ENCODE results near the gene RBMS3.

The RBMS3 gene

DNA sequence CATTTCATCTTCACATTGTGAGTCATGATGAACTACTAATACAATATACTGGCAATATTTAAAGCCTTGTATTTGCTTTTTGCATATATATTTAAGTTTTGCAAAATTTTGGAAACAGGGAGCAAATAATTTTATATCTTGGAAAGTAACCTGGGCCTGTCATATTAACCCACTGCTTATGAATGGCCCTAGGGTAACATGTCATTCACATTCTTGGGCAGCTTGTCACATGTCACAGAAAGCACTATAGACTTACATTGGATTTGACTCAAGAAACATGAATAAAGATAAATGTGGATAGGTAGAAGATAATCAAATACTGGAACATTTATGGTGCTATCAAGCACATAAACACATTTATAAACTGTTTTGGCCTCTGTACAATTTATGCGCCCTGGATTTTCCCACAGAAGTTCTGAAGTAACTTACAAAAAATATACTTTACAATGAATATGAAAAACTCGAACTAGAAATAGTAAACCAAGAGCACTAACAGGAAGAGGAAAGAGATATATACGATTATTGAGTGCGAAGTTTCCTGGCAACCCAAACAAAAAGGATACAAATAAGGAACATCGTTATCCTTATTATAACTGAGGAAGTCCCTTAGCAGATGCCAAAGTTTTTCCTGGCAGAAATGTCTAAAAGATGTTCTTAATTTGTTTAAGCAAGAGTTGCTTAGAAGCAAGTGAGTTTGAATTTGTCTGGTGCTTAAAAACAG is 257.2 kb downstream of the RBMS3 start:
- no peak for DNase-seq

DNA sequence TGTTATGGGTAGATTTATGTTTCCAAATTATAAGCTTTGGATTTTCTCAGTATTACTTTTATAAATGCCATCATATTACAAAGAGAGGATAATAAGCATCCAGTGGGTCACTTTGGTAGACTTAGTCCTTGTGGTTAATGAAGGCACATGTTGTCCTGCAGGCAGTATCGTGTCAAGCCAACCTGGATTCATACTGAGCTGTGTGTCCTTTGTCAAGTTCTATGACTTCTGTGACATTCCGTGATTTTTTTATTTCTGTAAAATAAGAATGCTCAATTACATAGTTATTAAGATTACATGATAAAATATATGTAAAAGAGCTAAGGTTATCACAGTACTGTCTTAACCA is 257.7 kb downstream of the RBMS3 start:
- DNase-seq = no peak

DNA sequence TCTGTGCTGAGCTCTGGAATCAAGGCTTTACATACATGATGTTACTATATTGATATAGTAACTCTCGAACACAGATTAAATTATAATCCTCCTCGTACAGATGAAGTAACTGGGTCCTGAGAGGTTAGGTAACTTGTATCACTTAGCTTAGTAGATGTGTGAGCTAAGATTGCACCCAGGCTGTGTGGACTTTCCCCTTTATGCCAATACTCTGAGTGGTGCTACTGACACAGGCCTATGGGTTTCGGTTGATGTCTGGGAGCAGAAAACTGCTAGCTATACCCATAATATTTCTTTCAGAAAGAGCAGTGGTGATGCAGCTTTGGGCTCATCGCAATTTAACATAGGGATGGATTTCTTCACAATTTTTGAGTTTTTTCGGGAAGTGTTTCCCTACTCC is 259.7 kb downstream of the RBMS3 start:
- no peak for DNase-seq

DNA sequence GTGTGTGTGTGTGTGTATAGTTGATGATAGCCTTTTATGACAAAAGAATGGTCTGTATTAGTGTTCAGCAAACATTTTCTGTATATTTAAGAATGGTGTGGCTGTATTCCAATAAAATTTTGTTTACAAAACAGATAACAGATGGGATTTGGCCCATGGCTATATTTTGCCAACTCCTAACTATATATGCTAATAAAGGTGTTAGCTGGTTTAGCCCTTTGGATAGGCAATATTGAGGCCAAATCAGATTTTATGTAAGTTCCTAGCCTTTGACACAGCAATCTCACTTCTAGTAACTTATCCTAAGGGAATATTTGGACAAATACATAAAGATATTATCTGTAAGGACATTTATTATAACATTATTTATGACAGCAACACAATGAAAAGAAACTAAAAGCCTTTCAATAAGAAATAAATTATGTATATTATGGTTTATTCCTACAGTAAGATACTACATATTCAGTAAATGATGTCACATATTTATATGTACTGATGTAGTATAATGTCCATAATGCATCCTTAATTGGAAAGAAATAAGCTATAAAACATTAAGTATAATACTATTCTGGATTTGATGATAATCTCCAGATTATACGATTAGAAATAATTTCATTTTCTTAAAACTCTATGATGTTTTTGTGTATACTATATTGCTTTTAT is 264.0 kb downstream of the RBMS3 start:
- DNase-seq = no peak

DNA sequence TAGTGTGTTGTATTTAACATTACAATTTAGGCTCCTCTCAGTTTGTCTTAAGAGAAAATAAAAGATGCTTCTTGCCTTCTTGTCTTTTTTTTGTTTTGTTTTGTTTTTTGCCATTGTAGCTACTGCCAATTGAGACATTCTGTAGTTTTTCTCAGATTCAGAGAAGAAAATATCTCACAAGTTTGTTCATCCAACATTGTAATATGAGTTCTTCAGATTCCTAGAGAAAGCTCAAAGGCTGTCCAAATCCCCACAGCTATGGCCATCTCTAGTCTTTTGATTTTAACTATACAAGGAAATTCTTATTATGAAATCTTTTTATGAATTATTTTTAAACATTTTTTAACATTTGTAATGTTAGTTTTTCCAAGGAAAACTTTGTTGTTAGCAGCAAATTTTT is 264.7 kb downstream of the RBMS3 start:
- DNase-seq = no peak

DNA sequence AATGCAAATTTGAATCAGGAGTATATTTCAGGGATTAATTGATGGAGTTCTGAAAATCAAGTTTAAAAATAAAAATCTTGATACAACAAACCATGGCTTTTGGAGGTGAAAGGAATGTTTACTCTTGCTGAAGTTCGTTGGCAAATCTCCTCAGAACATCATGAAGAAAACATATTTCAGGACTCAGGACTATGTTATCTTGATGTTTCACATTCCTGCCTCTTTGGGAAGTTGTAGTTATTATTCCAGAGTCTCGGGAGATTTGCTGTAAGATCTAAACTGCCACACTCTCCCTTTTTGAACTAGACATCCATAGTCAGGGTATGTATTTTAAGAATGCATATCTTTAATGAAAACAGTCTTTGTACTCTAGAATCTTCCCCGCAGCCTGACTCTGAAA is 271.2 kb downstream of the RBMS3 start:
- DNase-seq = no peak

DNA sequence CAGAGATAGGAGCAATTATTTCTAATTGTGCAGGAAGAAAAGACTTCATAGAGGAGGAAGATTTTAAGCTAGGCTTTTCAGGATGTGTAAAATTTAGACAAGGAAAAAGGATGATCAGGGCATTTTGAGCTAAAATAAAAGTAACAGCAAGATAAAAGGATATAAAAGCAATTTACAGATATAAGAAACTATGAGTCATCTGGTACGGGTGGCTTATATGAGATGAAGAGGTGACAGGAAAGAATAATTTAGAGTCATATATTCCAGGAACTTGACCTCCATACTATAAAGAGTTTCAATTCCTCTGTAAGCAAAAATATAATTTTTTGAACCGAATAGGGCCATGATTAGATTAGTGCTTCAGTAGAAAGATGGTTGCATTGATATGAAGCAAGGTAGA is 273.7 kb downstream of the RBMS3 start:
- no peak for DNase-seq

DNA sequence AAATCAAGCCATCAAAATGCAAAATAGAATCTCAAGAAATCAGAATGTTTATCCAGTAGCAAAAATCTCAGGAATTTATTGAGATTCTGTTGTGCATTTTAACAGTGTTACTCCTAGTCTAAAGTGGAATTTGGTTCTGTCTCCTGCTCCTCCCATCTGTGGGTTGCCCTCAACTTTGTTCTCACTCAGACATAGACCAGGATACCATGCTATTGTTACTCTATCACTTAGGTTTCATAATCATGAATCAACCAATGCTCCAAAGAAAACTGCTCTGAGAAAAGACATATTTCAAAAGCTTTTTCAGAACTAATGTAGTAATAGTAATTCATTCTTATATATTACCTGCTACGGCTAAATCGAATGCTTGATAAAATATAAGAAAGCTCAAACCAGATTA is 274.7 kb downstream of the RBMS3 start:
- DNase-seq = no peak

DNA sequence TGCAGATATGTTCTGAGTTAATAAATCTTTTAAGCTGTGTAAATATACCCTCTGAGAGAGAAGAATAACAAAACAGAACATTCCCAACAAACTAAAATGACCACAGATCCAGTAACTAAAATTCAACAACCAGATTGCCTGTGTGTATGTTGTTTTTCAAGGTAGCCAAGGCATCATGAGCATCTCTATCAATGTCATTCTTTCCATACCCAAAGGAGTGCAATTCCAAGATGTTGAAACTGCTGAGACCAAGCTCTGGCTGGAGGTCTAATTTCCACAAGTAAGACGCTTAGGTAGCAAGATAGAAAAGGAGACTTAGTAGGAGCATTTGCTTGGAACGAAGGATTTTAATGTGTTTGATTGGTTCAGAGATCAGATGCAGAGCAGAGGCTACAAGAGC is 276.3 kb downstream of the RBMS3 start:
- DNase-seq = no peak

DNA sequence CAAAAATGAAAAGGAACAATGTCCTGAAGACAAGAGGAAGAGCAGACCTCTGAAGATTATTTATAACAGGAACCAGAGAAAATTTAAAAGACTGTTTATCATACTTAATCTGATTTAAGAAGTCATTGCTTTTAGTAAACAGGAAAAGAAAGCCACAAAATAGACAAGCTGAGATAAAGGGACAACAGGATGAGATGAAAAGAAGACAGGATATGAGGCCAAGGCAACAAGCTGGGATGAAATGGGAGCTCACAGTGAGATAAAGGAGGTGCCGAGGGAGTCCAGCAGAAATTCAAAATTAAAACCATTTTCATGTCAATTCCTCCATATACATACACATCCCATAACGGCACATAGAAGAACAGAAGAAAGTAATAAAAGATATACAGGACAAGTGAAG is 277.0 kb downstream of the RBMS3 start:
- DNase-seq = no peak

DNA sequence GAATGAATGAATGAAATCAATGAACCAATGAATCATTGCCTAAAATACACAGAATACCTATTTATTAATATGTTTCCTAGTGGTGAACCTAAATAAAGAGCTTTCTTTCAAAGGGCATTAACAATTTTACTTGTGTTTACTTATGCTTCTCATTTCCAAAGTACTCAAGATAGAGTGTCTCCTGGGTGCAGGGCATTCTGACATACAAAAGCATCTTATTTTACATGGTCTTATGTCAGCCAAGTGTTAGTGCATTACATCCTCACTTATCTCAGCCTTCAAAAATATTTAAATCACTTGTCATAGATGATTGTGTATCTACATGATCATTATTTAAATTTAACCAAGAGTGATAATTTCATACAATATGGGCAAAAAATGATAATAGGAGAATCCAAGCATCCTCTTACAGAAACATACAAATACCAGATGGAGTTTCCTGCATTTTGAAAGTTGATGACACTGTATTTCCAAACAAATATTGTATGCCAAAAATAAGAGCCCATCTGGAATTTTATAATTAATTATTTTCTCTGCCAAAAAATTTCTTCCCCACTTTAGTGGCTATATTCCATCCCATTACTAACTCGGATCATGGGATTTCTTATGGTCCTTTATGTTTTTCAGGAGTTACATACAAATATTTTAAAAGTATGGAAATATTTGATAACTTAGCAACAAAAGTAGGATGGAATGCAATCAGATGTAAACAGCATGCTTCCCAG is 279.0 kb downstream of the RBMS3 start:
- DNase-seq = no peak

DNA sequence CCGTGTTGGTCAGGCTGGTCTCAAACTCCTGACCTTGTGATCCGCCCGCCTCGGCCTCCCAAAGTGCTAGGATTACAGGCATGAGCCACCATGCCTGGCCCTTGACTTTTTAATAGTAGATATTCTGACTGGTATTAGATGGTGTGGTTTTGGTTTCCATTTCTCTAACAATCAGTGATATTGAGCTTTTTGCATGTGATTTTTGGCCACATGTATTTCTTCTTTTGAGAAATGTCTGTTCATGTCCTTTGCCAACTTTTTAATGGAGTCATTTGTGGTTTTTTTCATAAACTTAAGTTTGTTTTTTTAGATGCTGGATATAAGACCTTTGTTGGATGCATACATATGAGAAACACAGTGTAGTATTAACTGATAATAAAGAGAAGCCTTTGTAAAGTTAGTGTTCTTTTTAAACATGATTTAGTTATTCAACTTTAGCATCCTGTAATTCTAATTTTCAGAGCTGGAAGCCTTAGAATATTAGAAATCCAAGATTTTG is 280.8 kb downstream of the RBMS3 start:
- DNase-seq = no peak

DNA sequence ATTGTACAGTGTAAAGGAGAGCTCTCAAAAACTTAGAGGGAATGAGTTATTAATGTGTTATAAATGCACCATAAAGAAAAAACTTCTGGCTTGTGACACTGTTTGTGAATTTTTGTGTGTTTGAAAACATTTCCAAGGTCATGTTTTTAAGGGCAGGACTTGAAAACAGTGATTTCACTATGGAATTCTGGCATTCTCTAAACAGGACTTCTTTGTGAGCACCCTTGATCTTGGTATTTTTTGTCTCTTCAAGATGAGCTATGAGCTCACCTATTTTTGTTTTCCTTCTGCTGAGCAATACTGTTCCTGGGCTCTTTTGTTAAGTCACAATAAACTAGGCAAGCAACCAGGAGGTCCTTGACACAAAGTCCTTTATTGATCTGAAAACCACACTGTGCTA is 284.4 kb downstream of the RBMS3 start:
- no peak for DNase-seq

DNA sequence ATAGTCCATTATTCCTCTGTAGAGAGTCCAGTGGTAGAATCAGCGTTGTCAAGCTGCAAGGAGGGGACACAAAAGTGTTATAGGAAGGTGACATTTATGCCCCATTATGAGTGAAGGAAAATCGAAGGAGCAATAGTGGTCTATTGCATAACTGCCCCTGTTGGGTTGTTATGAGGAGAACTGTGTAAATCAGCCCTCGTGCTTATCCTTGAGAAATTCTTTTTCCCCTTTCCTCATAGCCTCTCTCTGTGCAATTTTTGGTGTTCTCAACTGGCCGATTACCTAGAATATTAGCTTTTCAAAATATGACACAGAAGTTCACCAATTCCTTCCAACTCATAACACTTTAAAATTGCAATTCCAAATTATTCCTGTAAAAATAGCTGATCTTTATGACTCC is 286.6 kb downstream of the RBMS3 start:
- DNase-seq = no peak

DNA sequence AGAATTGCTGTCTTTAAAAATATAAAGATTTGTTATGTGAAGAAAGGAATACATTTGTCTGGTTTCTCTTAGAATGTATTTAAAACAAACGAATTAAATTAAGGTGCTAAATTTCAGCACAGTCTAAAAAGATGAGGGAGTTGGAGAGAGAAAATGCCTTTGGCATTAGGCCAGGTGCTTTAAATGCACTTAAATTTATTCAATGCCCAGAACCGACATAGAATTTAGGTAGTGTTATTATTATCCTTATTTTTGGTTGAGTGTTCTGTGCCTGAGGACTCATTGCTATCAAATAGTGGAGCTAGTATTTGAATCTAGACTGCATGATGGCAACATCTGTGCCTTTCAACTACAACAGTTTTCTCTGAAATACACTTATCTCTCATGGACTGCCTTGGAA is 287.5 kb downstream of the RBMS3 start:
- no peak for DNase-seq

DNA sequence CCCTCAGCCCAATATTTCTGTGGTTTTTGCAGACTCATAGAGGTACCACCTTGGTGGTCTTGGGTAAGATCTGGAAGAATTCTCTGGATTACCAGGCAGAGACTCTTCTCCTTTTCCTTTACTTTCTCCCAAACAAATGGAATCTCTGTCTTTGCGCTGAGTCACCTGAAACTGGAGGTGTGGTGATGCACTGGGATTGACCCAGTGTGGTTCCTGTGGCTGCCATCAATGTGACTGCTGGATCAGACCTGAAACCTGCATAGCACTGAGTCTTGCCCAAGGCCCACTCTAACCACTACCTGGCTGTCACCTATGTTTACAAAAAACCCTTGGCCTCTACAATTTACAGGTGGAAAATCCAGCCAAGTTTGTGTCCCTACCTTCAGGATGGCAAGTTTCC is 295.3 kb downstream of the RBMS3 start:
- DNase-seq = no peak

DNA sequence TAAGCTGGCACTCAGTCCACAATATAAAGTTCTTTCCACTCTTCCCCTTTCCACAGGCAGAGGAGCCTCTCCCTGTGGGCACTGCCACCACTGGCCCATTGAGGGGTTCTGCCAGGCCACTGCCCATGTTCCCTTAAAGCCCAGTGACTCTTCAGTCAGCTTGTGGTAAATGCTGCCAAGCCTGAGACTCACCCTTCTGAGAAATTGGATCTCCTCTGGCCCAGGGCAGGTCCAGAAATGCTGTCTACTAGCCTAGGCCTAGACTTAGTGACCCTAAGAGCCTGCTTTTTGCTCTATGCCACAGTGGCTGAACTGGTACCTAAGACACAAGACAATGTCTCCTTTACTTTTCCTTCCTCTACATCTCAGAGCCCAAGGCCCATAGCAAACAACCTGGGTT is 295.8 kb downstream of the RBMS3 start:
- DNase-seq = no peak

DNA sequence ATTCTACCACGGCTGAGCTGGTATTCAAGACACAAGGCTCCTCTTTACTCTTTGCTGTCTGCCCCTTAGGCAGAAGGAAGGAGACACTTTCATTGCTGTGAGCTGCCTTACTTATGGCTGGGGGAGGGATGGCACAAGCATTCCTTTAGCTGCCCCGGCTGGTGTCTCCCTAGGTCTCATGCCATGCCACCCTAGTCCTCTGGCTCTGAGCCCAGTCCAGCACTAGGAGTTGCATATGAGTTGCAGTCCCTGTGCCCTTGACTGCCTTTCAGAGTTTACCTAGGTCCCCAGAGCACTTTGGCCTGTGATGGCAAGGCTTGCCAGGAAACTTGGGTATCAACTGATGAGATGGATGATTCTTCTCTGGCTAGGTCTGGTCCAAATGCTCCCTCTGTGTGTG is 296.4 kb downstream of the RBMS3 start:
- no peak for DNase-seq

DNA sequence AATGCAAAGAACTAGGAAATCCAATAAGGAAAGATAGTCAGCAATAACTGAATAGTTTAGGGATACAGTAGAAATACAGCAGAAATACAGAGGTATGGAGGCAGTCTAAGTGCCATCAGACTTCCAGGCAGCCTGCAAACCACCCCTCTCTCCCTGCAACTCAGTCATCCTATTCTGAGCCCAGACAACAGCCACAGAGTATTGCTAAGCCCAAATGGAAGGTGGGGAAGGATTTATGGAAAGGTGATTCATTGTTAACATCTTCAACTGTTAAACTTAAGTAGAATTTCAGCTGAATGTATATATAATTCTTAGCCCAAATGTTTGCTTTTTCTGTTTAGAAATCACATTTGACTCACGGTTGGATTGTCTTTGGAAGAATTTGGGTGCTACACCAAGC is 300.4 kb downstream of the RBMS3 start:
- no peak for DNase-seq

DNA sequence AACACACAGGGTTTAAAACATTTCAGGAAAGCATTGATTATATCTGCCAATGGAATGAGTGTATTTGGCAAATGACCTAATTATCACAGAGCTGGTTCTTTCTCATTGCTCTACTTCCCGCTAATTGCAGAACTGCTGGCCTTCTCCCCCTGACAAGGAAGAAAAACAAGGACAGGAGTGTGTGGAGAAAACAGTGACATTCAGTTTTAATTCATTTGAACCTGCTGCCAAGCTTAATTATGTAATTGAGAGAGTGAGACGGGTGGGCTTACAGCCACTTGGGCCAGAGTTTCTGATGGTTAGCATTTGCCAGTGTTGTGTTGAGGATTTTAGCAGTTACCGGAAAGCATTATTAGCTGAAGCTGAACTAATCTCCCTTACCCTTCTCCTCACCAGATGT is 301.4 kb downstream of the RBMS3 start:
- no peak for DNase-seq

DNA sequence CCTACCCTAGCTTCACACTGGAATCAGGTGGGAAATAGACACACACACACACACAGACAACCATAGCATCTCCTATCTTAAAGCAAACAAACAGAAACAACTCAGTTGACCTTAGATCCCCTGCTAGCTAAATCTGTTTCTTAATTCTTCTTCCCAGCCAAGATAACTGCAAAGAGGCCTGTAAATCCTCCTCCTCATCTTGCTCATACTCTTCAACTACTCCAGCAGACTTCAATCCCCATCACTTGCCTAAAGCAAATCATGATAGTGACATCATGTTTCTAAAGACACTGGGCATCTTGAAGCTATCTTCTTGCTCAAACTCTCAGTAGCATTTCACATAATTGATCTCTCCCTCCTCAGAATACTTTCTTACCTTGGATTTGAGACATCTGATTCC is 303.0 kb downstream of the RBMS3 start:
- DNase-seq = no peak

DNA sequence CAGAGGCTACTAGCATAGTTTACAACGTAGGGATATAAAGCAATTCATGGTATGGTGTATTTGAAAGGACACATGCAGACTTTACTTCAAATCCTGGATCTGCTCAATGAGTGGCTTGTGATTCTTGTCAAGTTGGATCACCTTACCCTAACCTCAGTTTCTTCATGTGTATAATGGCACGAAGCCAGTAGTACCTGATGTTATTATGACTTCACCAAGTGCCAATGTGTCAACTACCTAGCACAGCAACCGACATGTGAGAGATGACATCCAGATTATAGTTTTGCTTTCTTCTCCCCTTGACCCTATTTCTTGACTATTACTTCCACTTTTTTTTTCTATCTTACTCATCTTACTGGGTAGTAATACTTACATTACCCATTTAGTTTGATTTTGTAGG is 304.5 kb downstream of the RBMS3 start:
- DNase-seq = no peak

DNA sequence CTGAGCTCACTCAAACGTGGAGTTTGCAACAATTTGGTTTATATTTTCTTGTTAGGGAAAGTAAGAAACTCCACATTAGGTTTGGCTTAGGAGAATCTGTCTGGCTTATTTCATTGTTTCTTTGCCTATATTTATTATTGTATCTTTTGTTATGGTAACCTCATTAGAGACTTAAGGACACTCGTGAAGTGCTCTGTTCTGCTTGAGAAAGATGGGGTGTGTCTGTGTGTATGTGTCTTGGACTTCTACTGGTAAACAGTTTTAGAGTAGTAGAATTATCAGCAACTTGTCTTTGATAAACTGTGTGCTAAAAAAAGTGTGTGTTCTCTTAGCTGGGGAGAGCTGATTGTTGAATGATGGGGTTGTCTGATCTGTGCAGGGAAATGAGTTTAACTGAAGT is 306.5 kb downstream of the RBMS3 start:
- no peak for DNase-seq

DNA sequence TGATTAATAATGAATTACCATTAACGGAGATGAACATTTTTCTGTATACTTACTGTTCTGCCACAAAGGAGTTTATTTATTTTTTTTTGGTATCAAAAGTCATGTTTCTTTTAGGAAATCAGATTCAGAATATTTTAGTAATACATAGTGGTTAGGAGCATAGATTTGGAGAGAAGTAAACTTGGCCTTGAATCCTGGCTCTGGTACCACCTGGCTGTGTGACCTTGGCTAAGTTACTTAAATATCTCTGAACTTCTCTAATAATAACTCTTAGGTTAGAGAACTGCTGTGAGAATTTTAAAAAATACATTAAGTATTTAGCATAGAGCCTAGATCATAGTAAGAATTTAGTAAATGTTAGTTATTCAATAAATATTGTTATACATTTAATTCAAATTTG is 309.1 kb downstream of the RBMS3 start:
- DNase-seq = no peak

Measured in GDM1 (cell line).